ENCODE results near the gene EYS.
"Not testable (repeated sequence)": the region's sequence is repeated elsewhere in the genome, so short reads cannot be mapped to it uniquely, and the experiment has no call there.

DNA sequence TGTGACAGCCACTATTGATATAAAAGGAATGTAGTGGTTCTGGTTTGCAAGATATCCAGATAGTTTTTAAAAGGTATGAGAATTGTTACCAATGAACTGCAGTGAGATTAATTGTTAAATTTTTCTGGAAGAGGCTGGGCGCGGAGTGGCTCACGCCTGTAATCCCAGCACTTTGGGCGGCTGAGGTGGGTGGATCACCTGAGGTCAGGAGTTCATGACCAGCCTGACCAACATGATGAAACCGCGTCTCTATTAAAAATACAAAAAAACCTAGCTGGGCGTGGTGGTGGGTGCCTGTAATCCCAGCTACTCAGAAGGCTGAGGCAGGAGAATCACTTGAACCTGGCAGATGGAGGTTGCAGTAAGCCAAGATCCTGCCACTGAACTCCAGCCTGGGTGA, 1906.6 kb downstream of the EYS start:
- TF ChIP-seq, protein P1, sequence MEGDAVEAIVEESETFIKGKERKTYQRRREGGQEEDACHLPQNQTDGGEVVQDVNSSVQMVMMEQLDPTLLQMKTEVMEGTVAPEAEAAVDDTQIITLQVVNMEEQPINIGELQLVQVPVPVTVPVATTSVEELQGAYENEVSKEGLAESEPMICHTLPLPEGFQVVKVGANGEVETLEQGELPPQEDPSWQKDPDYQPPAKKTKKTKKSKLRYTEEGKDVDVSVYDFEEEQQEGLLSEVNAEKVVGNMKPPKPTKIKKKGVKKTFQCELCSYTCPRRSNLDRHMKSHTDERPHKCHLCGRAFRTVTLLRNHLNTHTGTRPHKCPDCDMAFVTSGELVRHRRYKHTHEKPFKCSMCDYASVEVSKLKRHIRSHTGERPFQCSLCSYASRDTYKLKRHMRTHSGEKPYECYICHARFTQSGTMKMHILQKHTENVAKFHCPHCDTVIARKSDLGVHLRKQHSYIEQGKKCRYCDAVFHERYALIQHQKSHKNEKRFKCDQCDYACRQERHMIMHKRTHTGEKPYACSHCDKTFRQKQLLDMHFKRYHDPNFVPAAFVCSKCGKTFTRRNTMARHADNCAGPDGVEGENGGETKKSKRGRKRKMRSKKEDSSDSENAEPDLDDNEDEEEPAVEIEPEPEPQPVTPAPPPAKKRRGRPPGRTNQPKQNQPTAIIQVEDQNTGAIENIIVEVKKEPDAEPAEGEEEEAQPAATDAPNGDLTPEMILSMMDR (IDR thresholded peaks at IDR 0.05), result not testable (repeated sequence)
- not testable (repeated sequence) for TF ChIP-seq POLR2A, EP300 (IDR thresholded peaks at IDR 0.05)

Measured in gastroesophageal sphincter (tissue), 3 donors.